Prostate gland (tissue), 2 donors: ENCODE measurements around the gene SORBS2.

ENCODE experiments used
- POLR2A ChIP-seq: fragments of 450-650 bp; IDR thresholded peaks from one replicate; pipeline ENCODE4 v1.6.1; 2016; ENCODE audit warnings: antibody characterized with exemption, mild to moderate bottlenecking
- POLR2AphosphoS5 ChIP-seq: sonication (generic); formaldehyde crosslinking; IDR thresholded peaks from one replicate; pipeline ENCODE4 v1.6.1; 2017; ENCODE audit warnings: antibody characterized with exemption
- TF ChIP-seq, protein P1 (sequence below), 4 experiments: fragments of 200-600 bp in 2 of 4; fragments of 450-650 bp in 2 of 4; sonication (generic) in 2 of 4; IDR thresholded peaks; 1 replicate in 3 of 4; 2 replicates in 1 of 4; pipeline ENCODE4 v1.5.1; 2016 to 2019; ENCODE audit warnings: antibody characterized with exemption in 4 of 4, mild to moderate bottlenecking in 2 of 4, moderate library complexity in 2 of 4

GRCh38 chr4:185559915-185560281, 252.1 kb downstream of the SORBS2 start:
- TF ChIP-seq POLR2AphosphoS5 (no peak), POLR2A (no peak)
- TF ChIP-seq, protein P1, sequence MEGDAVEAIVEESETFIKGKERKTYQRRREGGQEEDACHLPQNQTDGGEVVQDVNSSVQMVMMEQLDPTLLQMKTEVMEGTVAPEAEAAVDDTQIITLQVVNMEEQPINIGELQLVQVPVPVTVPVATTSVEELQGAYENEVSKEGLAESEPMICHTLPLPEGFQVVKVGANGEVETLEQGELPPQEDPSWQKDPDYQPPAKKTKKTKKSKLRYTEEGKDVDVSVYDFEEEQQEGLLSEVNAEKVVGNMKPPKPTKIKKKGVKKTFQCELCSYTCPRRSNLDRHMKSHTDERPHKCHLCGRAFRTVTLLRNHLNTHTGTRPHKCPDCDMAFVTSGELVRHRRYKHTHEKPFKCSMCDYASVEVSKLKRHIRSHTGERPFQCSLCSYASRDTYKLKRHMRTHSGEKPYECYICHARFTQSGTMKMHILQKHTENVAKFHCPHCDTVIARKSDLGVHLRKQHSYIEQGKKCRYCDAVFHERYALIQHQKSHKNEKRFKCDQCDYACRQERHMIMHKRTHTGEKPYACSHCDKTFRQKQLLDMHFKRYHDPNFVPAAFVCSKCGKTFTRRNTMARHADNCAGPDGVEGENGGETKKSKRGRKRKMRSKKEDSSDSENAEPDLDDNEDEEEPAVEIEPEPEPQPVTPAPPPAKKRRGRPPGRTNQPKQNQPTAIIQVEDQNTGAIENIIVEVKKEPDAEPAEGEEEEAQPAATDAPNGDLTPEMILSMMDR (IDR thresholded peaks at IDR 0.05): no peak
